ENCODE measurements around the gene DDAH1.

DNA sequence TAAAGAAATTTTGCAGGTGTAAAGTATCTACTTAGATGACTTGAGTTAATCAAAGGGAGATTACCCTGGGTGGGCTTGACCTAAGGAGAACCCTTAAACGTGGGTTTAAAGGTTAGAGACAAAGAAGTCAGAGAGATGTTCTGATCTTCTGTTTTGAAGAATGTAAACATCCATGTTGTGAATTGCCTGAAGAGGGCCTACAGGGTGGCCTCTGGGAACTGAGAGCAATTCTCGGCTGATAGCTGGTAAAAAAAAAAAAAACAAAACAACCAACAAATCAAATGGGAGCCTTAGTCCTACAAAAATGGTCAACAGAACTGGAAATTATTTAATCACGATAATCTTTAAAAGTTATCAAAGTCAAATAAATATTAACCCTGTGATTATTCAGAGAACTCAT, 99.1 kb downstream of the DDAH1 start:
- TF ChIP-seq YY1 (IDR thresholded peaks at IDR 0.05), result no peak
- no peak for TF ChIP-seq RXRA (IDR thresholded peaks at IDR 0.05)
- TF ChIP-seq, protein P1, sequence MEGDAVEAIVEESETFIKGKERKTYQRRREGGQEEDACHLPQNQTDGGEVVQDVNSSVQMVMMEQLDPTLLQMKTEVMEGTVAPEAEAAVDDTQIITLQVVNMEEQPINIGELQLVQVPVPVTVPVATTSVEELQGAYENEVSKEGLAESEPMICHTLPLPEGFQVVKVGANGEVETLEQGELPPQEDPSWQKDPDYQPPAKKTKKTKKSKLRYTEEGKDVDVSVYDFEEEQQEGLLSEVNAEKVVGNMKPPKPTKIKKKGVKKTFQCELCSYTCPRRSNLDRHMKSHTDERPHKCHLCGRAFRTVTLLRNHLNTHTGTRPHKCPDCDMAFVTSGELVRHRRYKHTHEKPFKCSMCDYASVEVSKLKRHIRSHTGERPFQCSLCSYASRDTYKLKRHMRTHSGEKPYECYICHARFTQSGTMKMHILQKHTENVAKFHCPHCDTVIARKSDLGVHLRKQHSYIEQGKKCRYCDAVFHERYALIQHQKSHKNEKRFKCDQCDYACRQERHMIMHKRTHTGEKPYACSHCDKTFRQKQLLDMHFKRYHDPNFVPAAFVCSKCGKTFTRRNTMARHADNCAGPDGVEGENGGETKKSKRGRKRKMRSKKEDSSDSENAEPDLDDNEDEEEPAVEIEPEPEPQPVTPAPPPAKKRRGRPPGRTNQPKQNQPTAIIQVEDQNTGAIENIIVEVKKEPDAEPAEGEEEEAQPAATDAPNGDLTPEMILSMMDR (IDR thresholded peaks at IDR 0.05; ENCODE audit: low read depth, low read length, missing input control), result no peak
- no peak for TF ChIP-seq JUND (IDR thresholded peaks at IDR 0.05)
- TF ChIP-seq RAD21 (IDR thresholded peaks at IDR 0.05), result no peak
- TF ChIP-seq, protein P2, sequence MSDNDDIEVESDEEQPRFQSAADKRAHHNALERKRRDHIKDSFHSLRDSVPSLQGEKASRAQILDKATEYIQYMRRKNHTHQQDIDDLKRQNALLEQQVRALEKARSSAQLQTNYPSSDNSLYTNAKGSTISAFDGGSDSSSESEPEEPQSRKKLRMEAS (IDR thresholded peaks at IDR 0.05), result no peak
- TF ChIP-seq NR2F2 (IDR thresholded peaks at IDR 0.05), result no peak
- TF ChIP-seq HNF4A (conservative IDR thresholded peaks at IDR 0.05), result no peak
- TF ChIP-seq REST (IDR thresholded peaks at IDR 0.05), result no peak
- no peak for TF ChIP-seq TAF1 (conservative IDR thresholded peaks at IDR 0.05)
- TF ChIP-seq EGR1 (IDR thresholded peaks at IDR 0.05; ENCODE audit: low read depth in 2 of 2), result no peak
- TF ChIP-seq, protein P3, sequence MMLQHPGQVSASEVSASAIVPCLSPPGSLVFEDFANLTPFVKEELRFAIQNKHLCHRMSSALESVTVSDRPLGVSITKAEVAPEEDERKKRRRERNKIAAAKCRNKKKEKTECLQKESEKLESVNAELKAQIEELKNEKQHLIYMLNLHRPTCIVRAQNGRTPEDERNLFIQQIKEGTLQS (IDR thresholded peaks at IDR 0.05), result no peak
- no peak for TF ChIP-seq HNF4G (IDR thresholded peaks at IDR 0.05)
